Stimulated activated CD4-positive, alpha-beta T cell treated with anti-CD3 and anti-CD28 coated beads, Interleukin-15, amount 100 ng/mL, for 24 hours (primary cell): ENCODE data around the gene ALKBH2.
A peak's percentile ranks its signal among the peaks of the same experiment; 100 is the strongest.
"Not testable (repeated sequence)": the region's sequence is repeated elsewhere in the genome, so short reads cannot be mapped to it uniquely, and the experiment has no call there.

Experiments
- DNase-seq: peaks from one replicate; pipeline ENCODE4 v3.0.0-alpha.2; 2020

Gene ALKBH2

DNA sequence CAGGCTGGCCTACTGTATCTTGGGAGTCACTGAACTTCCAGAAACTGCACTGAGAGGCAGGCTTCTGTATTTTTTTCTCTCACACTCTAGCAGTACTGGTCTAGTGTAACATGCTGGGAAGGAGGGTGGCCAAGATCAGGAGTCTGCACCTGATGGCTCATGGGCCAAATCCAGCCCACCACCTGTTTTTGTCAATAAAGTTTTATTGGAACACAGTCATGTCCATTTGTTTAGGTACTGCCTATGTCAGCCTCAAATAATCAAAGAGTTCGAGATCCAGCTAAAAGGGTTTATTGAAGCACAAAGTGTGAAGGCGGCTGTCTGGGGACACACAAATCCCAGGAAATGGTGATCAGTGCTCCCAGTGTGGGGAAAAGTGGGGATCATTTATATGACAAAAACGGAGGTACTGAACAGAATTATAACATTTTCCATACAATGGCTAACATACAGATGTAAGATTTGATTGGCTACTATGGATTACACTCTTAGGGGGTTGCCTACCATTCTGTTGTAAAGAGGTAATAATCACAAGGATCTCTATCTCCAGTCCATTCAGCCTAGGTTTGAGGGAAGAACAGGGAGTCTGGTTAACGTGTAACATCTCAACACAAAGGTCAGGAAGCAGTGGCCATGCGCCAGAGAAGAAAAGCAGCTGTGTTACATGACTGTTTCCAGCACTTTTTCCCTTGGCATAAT lies 28.0 kb downstream of the ALKBH2 start:
- no peak for DNase-seq

DNA sequence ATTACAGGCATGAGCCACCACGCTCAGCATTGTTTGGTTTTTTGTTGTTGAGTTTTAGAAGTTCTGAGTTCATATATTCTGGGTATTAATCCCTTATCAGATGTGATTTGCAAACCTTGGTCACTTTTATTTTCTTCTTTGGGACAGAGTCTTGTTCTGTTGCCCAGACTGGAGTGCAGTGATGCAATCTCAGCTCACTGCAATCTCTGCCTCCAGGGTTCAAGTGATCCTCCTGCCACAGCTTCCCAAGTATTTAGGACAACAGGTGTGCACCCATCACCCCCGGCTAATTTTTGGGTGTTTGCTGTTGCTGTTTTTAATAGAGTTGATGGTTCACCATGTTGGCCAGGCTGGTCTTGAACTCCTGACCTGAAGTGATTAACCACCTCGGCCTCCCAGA lies 29.1 kb downstream of the ALKBH2 start:
- no peak for DNase-seq

DNA sequence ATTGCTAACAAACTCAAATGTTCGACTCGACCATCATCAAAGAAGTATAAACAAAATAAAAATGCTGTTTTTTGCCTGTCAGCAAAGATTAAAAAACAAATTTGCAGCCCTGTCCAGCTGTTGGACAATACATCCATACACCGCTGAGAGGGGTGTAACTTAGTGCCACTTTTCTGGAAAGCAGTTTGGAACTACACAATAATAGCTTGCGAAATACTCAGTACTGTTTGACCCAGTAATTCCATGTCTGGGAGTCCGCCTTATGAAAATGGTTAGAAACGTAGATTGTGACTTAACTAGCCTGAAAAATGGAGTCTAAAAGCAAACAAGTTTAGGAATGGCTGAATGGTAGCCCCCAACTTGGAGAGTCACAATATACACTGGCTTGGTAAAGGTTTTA lies 34.5 kb downstream of the ALKBH2 start:
- DNase-seq: no peak

DNA sequence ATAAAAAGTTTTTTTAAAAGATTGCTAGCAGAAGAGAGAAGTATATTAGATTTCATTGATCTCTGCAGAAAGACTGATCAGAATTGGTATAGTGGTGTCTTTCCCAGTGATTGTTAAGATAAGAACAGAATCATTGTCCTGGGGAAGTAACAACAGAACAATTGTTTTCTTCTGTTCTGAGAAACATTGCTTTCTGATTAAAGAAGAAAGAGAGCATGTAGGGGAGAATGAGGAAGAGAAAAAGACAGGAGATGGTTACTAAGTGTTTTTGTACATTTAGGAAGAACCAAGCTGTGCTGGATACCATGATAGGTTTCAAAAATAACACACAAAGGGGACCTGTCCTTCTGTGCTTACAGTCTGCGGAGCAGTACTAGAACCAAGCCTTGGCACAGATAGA lies 35.9 kb downstream of the ALKBH2 start:
- no peak for DNase-seq

DNA sequence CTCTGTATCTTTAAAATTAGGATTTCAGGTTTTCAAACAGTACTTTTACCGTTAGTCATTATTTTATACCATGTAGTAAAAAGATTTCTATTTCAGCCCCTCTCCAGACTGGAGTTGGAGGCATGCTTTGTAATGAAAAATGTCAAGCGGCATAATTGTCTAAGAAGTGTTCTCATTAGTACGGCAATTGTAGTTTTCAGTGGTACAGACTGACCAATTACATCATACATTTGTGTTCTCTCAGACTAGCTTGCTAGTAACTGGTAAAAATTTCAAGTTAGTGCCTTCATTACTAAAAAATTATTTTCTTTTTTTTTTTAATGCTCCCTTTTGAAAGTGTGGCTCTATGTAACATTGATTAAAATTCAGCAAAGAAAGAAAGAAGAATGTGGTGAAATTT lies 36.4 kb downstream of the ALKBH2 start:
- no peak for DNase-seq

DNA sequence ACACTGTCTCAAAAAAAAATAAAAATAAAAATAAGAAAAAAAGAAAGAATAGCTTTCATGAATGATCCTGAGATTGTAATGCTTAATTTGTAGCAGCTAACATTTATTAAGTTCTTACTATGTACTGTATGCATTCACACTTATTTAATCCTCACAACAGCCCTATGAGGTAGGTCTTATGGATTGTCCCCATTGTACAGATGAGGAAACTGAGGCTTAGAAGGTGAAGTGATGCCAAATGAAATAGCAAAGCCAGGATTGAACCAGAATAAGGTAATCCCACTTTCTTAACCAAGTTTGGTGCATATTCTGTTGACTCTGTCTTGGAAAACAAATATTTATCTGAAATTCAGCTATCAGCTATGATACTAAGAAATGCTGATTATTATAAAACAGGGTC lies 38.8 kb downstream of the ALKBH2 start:
- no peak for DNase-seq

DNA sequence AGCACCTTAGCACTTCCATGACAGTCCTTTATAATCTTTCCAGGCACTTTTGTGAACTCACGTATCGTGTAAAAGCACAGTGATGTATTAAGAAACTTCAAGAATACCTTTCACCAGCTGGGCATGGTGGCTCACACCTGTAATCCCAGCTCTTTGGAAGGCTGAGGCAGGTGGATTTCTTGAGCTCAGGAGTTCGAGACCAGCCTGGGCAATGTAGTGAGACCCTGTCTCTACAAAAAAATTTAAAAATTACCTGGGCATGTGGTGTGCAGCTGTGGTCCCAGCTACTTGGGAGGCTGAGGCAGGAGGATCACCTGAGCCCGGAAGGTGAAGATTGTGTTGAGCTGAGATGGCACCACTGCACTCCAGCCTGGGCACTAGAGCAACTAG lies 39.2 kb downstream of the ALKBH2 start:
- not testable (repeated sequence) for DNase-seq

DNA sequence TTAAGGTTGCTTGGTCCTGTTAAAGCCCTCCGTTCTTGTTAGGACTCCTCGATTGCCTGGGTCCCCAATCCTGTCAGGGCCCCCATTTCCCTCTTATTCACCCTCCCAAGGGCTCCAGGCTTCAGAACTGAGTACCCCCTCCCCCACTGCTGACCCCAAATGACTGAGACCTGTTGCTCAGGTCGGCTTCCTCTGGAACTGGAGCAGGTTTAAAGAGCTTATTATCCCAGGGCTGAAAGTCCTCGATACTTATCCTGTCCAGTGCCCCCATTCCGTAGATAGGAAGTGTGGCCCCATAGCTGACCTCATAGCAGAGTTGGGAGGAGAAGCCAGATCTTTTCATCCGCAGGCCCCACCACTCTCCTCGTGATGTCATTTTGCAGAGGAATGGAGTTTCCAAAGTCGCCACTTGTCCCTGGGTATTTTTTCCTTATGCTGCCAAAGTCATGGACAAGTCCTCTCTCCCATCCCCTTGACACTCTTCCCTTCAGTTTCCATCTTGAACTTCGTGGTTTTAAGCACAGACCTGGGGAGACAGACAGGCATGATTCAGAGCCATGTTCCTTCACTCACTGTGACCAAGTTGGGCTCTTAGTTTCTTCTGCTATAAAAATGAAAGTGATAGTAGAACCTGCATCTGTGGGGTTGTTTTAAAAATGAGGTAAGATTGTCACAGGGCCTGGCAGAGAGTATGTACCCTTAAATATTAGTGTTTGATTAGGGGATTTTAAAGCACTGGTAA lies 39.7 kb downstream of the ALKBH2 start:
- DNase-seq: peak; percentile 26

DNA sequence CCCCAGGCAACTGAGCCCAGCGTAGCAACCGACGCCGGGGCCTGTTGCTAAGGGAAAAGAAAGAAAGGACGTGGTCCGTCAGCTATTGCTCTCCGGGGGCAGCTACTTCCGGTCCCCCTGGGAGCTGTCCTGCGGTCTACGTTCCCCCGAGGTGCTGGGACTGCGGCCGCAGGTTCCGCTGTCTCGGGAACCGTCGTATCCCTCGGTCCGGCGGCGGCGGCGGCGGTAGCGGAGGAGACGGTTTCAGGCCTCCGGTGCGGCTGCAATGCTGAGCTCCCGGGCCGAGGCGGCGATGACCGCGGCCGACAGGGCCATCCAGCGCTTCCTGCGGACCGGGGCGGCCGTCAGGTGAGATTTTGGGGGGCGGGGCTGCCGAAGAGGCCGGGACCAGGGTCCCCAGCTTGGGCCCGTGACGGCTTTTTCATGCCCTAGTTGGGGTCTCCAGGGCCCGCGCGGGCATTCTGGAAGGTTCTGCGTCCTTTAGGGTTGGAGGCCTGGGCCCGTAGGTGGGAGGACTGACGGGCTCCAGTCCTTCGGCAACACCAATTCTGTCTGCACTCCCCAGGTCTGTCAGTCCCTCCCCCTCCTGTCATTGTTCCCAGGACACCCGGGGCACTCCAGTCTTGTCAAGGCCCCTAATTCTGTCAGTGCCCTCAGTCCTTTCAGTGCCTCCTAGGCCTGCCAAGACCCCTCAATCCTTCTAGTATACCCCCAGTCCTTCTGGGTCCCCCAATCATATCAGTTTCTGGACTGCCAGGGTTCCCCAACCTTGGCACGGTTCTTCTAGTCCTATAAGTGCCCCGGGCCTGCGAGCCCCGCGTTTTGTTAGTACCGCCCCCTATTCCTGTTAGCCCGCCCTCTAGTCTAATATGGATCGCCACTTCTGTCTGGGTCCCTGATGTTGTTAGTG lies 40.6 kb downstream of the ALKBH2 start, which contains the start of gene USP30:
Gene USP30 (plus strand): TSS at position 163 of the 910 bp plus-strand sequence. CDS start 103 bp downstream, at position 266.
- DNase-seq: peak; percentile 88

DNA sequence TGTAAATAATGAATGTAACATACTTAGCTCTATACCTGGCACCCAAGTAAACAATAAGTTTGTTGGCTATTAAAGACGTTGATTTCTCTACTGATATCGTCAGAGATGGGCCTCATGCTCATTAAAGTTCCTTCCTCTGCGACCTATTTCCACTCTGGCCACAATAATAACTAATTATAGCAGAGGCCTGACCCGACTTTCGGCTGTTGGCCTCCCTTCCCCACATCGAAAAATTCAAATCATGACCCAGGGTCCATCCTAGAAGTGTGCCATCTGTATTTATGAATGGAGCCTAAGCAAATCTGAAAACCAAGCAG lies 41.2 kb downstream of the ALKBH2 start:
- DNase-seq: no peak

DNA sequence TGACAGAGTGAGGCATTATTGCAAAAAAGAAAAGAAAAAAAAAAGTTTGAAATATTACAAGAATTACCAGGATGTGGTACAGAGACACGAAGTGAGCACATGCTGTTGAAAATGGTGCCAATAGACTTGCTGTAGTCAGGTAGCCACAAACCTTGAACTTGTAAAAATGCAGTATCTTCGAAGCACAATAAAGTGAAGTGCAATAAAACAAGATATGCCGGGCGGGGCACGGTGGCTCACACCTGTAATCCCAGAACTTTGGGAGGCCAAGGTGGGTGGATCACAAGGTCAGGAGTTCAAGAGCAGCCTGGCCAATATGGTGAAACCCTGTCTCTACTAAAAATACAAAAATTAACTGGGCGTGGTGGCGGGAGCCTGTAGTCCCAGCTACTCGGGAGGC lies 43.5 kb downstream of the ALKBH2 start:
- DNase-seq: not testable (repeated sequence)

DNA sequence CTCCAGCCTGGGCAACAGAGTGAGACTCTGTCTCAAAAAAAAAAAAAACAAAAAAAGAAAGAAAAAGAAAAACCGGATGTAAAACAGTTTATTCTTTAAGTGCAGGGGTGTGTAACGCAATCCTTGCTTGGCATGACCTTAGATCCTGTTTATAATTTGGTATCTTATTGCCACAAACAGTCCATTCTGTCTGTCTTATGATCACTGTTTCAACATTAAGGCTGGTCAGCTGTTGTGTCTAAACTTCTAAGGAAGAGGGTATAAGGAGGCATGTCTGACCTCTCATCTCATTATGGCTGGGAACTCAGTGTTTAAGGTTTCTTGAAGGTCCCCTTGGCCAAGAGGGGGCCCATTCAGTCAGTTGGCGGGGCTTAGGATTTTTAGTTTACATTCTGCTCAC lies 44.6 kb downstream of the ALKBH2 start:
- DNase-seq: not testable (repeated sequence)

DNA sequence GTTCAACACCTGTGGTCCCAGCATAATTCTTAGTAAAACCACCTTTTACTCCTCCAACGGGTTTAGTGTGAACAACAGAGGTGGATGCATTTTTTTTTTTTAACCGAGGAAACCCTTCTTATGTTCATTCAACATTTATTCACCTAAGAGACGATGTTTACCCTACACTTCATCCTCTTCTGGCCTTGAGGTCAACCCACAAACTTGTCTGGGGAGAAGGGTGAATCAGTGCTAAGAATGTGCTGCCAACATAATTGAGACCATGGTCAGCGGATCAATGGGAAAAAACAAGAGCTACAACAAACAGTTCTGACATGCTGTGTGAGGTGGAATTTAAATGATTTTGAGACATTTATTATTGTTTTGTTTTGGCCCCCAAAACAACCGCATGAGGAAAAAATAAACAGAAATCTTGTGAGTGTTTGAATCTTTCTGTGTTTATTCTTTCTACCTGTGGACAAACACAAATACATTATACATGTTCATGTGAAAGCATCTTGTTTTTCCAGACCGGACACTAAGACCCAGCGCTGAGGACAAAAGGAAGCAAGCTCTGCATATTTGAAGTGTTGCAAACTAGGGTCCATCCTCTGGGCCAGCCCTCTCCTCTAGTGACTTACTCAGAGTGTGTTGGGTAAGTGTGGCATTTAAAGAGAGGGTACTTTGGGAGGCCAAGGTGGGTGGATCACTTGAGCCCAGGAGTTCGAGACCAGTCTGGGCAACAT lies 46.0 kb downstream of the ALKBH2 start:
- no peak for DNase-seq

DNA sequence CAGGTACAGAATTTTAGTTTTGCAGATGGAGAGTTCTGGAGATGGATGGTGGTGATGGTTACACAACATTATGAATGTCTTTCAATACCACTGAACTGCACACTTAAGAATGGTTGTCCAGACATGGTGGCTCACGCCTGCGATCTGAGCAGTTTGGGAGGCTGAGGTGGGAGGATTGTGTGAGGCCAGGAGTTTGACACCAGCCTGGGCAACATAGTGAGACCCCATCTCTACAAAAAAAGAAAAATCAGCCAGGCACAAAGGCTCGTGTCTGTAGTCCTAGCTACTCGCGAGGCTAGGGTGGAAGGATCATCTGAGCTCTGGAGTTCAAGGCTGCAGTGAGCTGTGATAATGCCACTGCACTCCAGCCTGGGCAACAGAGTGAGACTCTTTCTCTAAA lies 49.0 kb downstream of the ALKBH2 start:
- no peak for DNase-seq
